GM12878 (cell line): Measurements from ENCODE around the gene SHB.

ENCODE experiments used
- ASH2L ChIP-seq: fragments of 300-600, 200-600 bp; sonication (generic); IDR thresholded peaks from 2 replicates; pipeline ENCODE4 v1.6.1; 2017; ENCODE audit warnings: low read depth, mild to moderate bottlenecking, borderline replicate concordance
- BHLHE40 ChIP-seq, 2 experiments: fragments of 450-650 bp in 1 of 2; IDR thresholded peaks; 2 replicates each; pipeline ENCODE4 v1.6.1; 2011 to 2017; ENCODE audit warnings: low read depth in 2 of 2, borderline replicate concordance in 1 of 2, improper control_type of control experiment in 1 of 2, low read length in 1 of 2, mild to moderate bottlenecking in 1 of 2
- EZH2 ChIP-seq: IDR thresholded peaks from 2 replicates; pipeline ENCODE4 v1.6.1; 2012; ENCODE audit warnings: low read depth, mild to moderate bottlenecking, control low read depth, inconsistent platforms, low read length, borderline replicate concordance; ENCODE audit not compliant: control insufficient read depth
- POLR2A ChIP-seq: IDR thresholded peaks from 2 replicates; pipeline ENCODE4 v1.6.1; 2011; ENCODE audit warnings: low read depth, mild to moderate bottlenecking, low read length
- RAD21 ChIP-seq: IDR thresholded peaks from 2 replicates; pipeline ENCODE4 v1.6.1; 2011; ENCODE audit warnings: mild to moderate bottlenecking, low read depth, low read length, moderate library complexity; ENCODE audit not compliant: insufficient read depth
- SIN3A ChIP-seq: IDR thresholded peaks from 2 replicates; pipeline ENCODE4 v1.6.1; 2012; ENCODE audit warnings: low read depth, low read length, improper control_type of control experiment
- SMC3 ChIP-seq: IDR thresholded peaks from 2 replicates; pipeline ENCODE4 v1.6.1; 2011; ENCODE audit warnings: low read length, improper control_type of control experiment, borderline replicate concordance
- TF ChIP-seq, protein P1 (sequence below), 3 experiments: IDR thresholded peaks in 2 of 3; conservative IDR thresholded peaks in 1 of 3; 2 replicates each; pipeline ENCODE4 v1.5.1; 2011; ENCODE audit warnings: low read depth in 3 of 3, low read length in 3 of 3, mild to moderate bottlenecking in 3 of 3, control low read depth in 2 of 3, moderate library complexity in 2 of 3, inconsistent platforms in 1 of 3, mixed read lengths in 1 of 3; ENCODE audit not compliant: control insufficient read depth in 2 of 3, insufficient read depth in 1 of 3; ENCODE audit errors: extremely low read depth in 1 of 3

DNA sequence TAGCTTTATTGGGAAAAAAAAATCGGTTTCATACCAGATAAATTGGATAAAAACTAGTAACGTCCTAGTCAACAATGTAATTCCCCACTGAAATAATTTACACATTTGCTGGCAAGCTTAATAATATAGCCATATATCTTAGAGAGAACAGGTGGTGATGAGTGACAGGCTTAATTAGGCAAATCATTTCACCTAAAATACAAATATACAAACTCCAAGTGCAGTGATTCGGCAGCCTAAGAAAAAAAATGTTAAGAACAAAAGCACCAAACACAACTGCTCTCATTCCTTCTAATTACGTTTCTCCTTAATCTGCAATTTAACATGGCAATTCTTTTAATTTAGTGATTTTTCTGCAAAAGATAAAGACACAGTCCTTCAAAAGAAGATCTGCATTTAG, 109.1 kb downstream of the SHB start:
- TF ChIP-seq POLR2A = no peak
- no peak for TF ChIP-seq RAD21
- TF ChIP-seq, protein P1, sequence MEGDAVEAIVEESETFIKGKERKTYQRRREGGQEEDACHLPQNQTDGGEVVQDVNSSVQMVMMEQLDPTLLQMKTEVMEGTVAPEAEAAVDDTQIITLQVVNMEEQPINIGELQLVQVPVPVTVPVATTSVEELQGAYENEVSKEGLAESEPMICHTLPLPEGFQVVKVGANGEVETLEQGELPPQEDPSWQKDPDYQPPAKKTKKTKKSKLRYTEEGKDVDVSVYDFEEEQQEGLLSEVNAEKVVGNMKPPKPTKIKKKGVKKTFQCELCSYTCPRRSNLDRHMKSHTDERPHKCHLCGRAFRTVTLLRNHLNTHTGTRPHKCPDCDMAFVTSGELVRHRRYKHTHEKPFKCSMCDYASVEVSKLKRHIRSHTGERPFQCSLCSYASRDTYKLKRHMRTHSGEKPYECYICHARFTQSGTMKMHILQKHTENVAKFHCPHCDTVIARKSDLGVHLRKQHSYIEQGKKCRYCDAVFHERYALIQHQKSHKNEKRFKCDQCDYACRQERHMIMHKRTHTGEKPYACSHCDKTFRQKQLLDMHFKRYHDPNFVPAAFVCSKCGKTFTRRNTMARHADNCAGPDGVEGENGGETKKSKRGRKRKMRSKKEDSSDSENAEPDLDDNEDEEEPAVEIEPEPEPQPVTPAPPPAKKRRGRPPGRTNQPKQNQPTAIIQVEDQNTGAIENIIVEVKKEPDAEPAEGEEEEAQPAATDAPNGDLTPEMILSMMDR (IDR thresholded peaks at IDR 0.05 in 2 of 3, conservative IDR thresholded peaks at IDR 0.05 in 1 of 3; ENCODE audit: control insufficient read depth in 2 of 3, extremely low read depth in 1 of 3, insufficient read depth in 1 of 3, low read depth in 3 of 3, low read length in 3 of 3) = no peak
- TF ChIP-seq ASH2L = no peak
- TF ChIP-seq SMC3 = no peak
- TF ChIP-seq EZH2 = no peak
- TF ChIP-seq SIN3A = no peak
- TF ChIP-seq BHLHE40 (IDR thresholded peaks at IDR 0.05; ENCODE audit: borderline replicate concordance in 1 of 2, low read depth in 2 of 2, low read length in 1 of 2) = no peak
